Measurements from ENCODE around the gene ATP6V0C. TPM values are rescaled to one million over a fixed set of nuclear protein-coding genes. Genes with fewer than 3 reads are reported as not detected.

Gene ATP6V0C
- total and polyA plus RNA-seq, 2 of the 13 experiments (the other 11 are each of a cell fraction or from before 2014, with no cell fraction given) = 10.4 to 20.1 TPM

- no peak for TF ChIP-seq SIN3B (IDR thresholded peaks at IDR 0.05; ENCODE audit: low read length)
- no peak for TF ChIP-seq CTCF (CRISPR knock-in tag; IDR thresholded peaks at IDR 0.05)
- TF ChIP-seq NR2C2 (CRISPR knock-in tag; IDR thresholded peaks at IDR 0.05; ENCODE audit: borderline replicate concordance) = peak; percentile 79
- no peak for TF ChIP-seq ATF1 (CRISPR knock-in tag; IDR thresholded peaks at IDR 0.05)
- TF ChIP-seq FOXO1 (CRISPR knock-in tag; IDR thresholded peaks at IDR 0.05) = no peak
- TF ChIP-seq HOXA3 (CRISPR knock-in tag; IDR thresholded peaks at IDR 0.05) = no peak
- TF ChIP-seq PBX2 (CRISPR knock-in tag; IDR thresholded peaks at IDR 0.05) = peak; percentile 78
- TF ChIP-seq ZNF792 (CRISPR knock-in tag; IDR thresholded peaks at IDR 0.05) = no peak
- TF ChIP-seq ZNF180 (CRISPR knock-in tag; IDR thresholded peaks at IDR 0.05; ENCODE audit: borderline replicate concordance, low read depth) = no peak
- TF ChIP-seq ZNF660 (CRISPR knock-in tag; IDR thresholded peaks at IDR 0.05; ENCODE audit: borderline replicate concordance, low read depth) = no peak
- TF ChIP-seq BORCS8-MEF2B (CRISPR knock-in tag; IDR thresholded peaks at IDR 0.05) = 0 out of 2 replicates have a peak, but pooled peaks have one; percentile 11
- TF ChIP-seq ZKSCAN5 (CRISPR knock-in tag; IDR thresholded peaks at IDR 0.05) = no peak
- 0 out of 2 replicates have a peak, but pooled peaks have one; percentile 57 for TF ChIP-seq HES4 (CRISPR knock-in tag; IDR thresholded peaks at IDR 0.05; ENCODE audit: borderline replicate concordance)
- TF ChIP-seq PAX8 (CRISPR knock-in tag; IDR thresholded peaks at IDR 0.05; ENCODE audit: borderline replicate concordance) = no peak
- TF ChIP-seq SP5 (CRISPR knock-in tag; IDR thresholded peaks at IDR 0.05; ENCODE audit: borderline replicate concordance, low read depth) = peak; percentile 39; the same call in 1 of the 2 replicates
- TF ChIP-seq ZNF761 (CRISPR knock-in tag; conservative IDR thresholded peaks at IDR 0.05) = no peak
- no peak for TF ChIP-seq ZNF782 (CRISPR knock-in tag; IDR thresholded peaks at IDR 0.05; ENCODE audit: borderline replicate concordance)
- TF ChIP-seq MTF1 (CRISPR knock-in tag; IDR thresholded peaks at IDR 0.05) = no peak
- peak; percentile 87 for TF ChIP-seq GABPB1 (CRISPR knock-in tag; IDR thresholded peaks at IDR 0.05)
- TF ChIP-seq PLSCR1 (CRISPR knock-in tag; IDR thresholded peaks at IDR 0.05; ENCODE audit: borderline replicate concordance) = no peak
- TF ChIP-seq TOE1 (CRISPR knock-in tag; IDR thresholded peaks at IDR 0.05) = no peak
- peak; percentile 74 for TF ChIP-seq RBFOX2 (IDR thresholded peaks at IDR 0.05; ENCODE audit: low read depth, low read length)
- TF ChIP-seq ZNF703 (CRISPR knock-in tag; IDR thresholded peaks at IDR 0.05; ENCODE audit: borderline replicate concordance) = no peak
- no peak for TF ChIP-seq ZNF746 (CRISPR knock-in tag; IDR thresholded peaks at IDR 0.05)
- no peak for TF ChIP-seq THAP7 (CRISPR knock-in tag; IDR thresholded peaks at IDR 0.05)
- TF ChIP-seq ZNF543 (CRISPR knock-in tag; IDR thresholded peaks at IDR 0.05) = no peak
These were observed 24.0 kb downstream of the ATP6V0C start, which contains the start of gene PDPK1 (continued) for GRCh38 chr16:2537451-2538379.
